GM18951 (cell line): ENCODE data around the gene ATP6V0D1.

Experiments
- POLR2A ChIP-seq: IDR thresholded peaks from 4 replicates; pipeline ENCODE4 v1.6.1; 2011; ENCODE audit warnings: mild to moderate bottlenecking; ENCODE audit not compliant: insufficient read length, insufficient read depth; ENCODE audit errors: extremely low read depth
- in situ Hi-C: fragments of 300-500 bp; cut with MboI; formaldehyde crosslinking; loops from one replicate; pipeline ENCODE4 v1.12.0; 2022; ENCODE audit warnings: low sequenced_read_pairs, mixed read lengths, inconsistent platforms; ENCODE audit not compliant: unreplicated experiment

ATP6V0D1 gene

DNA sequence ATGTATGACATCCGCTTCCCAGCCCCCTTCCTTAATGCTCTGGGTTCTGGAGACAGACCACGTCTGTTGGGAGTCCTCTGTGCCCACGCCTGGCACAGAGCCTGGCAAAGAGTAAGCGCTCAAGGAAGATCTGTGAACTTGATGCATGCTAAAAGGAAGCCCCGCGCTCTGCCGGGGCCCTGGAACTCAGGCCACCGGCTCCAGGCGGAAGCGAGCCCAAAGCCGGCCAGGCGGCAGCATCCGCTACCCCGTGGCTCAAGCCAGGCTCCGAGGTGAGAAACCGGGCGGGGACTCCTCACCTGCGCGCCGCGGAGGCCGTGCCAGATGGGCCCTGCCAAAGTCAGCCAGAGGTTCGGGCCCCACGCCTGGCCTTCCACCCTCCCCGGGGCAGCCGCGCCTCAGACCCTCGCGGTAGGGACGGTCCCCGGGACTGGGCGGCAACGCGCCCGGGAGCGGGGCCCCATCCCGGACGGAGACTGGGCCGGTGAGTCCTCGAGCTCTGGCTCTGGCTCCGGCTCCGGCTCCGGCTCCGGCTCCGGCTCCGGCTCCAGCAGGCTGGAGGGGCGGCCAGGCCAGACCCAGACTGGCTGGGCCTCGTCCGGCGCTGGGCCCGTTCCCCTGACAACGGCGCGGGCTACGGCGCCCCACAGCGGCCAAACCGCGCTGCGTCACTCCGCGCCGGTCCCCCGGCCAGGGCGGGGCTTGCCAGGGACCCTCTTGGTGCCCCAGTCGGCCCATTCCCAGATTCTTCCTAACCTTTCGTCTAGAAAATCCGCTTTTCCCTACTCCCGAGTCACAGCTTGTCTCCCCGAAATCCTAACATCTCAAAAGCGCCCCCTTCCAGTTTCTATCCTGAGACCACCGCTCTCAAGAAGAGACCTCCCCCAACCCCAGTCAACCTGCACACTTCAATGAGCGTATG, 64.8 kb downstream of the ATP6V0D1 start, which contains the start of gene ZDHHC1:
Gene ZDHHC1, minus strand, starts transcription at position 606 of the 922 bp plus-strand sequence. CDS start 8,702 bp downstream, outside the sequence.
- no peak for TF ChIP-seq POLR2A
- in situ Hi-C loops = loop anchor here (25.0 kb wide), 1 partner anchor 454 kb away; the partner anchor contains the start of gene CES3

DNA sequence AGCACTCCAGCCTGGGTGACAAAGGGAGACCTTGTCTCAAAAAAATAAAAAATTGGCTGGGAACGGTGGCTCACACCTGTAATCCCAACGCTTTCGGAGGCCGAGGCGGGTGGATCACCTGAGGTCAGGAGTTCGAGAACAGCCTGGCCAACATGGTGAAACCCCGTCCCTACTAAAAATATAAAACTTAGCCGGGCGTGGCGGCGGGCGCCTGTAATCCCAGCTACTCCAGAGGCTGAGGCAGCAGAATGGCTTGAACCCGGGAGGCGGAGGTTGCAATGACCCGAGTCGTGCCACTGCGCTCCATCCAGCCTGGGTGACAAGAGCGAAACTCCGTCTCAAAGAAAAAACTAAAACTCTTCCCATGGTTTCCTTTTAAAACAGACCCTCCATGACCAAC, 65.5 kb downstream of the ATP6V0D1 start:
- in situ Hi-C loops = loop anchor here (25.0 kb wide), 1 partner anchor 453 kb away; the partner anchor contains the start of gene CES3

DNA sequence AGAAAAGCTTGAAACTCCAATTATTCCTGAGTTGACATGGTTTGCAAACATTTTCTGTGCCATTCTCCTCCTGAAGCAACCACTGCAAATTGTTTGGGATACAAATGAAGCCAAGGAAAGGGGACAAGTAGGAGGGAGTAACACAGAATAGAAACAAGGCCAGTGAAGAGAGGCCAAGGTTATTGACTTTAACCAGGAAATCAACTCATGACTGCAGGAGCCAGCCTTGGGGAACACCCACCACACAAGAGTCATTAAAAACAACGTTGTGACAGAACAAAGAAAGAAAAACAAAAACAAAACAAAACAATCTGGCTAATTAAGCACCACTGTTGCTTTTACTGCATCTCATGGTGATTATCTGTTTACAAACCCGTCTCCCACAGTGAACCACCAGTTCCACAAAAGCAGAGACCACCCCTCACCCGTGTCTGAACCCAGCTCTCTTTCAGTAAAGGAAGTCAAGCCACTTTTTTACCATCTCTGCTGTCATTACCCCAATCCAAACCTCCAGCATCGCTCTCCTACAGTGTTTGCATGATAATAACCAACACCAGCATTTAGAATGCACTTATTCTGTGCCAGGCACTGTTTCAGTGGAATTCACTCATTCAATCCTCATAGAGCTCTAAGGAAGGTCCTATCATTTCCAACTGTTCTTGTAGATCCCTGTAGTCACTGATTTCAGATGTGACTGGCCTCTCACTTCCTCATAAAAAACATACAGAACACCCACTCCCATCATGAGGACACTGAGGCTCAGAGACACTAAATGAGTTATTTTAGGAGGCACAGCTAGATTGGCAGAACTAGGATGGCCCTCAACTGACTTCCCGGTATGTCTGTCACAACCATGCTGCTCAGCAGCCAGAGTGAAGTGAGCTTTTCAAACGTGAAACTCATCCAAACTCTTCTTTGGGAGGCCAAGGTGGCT, 66.7 kb downstream of the ATP6V0D1 start:
- no peak for TF ChIP-seq POLR2A
- in situ Hi-C loops = loop anchor here (25.0 kb wide), 1 partner anchor 452 kb away; the partner anchor contains the start of gene CES3

DNA sequence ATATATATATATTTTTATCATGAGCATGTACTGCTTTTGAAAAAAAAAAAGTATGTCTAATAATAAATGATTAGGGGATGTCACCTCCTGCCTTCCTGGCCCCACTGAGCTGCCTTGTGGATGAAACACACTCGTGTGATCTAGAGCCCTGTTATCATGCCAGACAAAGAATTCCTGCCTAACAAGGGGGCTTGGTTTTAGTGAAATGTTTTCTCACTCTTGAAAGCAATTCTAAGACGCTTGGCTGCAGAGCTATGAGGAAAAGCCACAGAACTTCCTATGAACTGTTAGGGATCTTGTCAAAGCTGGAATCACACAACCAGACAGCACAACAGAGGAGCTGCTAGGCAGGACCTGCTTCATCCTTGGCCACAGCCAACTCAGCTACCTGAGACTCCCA, 68.7 kb downstream of the ATP6V0D1 start:
- in situ Hi-C loops = loop anchor here (25.0 kb wide), 1 partner anchor 450 kb away; the partner anchor contains the start of gene CES3
- no peak for TF ChIP-seq POLR2A

DNA sequence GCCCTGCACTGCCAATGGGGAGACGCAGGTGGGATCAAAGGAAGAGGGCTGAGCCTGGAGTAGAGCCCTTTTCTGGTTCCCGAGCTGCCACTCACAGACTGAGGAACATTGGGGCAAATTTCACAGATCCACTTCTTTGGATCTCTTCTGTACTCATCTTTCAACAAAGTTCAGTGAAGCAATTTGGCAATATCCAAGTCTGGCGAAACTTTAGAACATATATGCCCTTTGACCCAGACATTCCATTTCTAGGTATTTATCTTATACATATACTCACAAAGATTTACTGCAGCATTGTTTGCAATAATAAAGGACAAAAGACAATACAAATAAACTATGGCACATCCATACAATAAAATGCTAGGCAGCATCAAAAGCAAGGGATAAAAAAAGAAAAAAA, 69.6 kb downstream of the ATP6V0D1 start:
- in situ Hi-C loops = loop anchor here (25.0 kb wide), 1 partner anchor 449 kb away; the partner anchor contains the start of gene CES3
- no peak for TF ChIP-seq POLR2A

DNA sequence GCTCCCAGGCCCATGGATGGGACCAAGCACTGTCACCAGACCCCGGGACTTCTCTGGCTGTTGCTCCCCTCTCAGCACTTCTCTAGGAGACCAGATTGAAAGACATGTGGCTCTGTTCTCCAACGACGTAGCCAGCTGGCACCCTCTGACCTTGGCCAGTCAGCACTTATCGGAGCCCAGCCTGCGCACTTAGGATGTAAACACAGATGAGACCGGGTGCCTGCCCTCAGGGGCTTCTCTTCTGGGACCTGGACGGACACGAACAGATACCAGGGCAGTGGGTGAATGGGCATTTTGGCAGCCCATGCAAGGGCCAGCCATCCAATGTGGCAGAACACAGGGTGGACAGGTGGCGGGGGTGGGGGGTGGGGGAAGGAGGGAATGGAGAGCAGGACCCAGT, 71.3 kb downstream of the ATP6V0D1 start:
- in situ Hi-C loops = loop anchor here (25.0 kb wide), 1 partner anchor 447 kb away; the partner anchor contains the start of gene CES3
- no peak for TF ChIP-seq POLR2A

DNA sequence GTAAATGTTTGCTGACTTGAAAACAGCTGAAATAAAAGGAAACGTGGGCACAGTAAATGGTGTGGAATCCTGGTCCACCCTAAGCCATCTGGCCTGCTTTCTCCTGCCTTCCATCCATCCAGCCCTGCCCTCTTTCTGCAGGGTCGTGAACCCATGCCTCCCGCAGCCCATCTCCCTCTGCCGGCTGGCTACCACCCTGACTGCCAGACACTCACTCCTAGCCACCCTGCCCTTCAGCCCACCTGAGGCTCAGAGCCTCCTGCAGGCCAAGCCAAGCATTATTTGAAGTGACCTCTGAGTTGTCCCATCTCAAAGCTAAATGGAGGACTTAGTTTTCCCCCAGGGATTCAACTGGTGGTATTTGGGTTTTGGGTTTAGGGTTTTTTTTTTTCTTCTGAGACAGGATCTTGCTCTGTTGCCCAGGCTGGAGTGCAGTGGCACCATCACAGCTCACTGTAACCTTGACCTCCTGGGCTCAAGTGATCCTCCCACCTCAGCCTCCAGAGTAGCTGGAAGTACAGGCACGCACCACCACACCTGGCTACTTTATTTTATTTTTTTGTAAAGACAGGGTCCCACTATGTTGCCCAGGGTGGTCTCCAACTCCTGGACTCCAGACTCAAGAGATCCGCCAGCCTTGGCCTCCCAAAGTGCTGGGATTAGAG, 73.0 kb downstream of the ATP6V0D1 start:
- no peak for TF ChIP-seq POLR2A
- in situ Hi-C loops = loop anchor here (25.0 kb wide), 1 partner anchor 446 kb away; the partner anchor contains the start of gene CES3

DNA sequence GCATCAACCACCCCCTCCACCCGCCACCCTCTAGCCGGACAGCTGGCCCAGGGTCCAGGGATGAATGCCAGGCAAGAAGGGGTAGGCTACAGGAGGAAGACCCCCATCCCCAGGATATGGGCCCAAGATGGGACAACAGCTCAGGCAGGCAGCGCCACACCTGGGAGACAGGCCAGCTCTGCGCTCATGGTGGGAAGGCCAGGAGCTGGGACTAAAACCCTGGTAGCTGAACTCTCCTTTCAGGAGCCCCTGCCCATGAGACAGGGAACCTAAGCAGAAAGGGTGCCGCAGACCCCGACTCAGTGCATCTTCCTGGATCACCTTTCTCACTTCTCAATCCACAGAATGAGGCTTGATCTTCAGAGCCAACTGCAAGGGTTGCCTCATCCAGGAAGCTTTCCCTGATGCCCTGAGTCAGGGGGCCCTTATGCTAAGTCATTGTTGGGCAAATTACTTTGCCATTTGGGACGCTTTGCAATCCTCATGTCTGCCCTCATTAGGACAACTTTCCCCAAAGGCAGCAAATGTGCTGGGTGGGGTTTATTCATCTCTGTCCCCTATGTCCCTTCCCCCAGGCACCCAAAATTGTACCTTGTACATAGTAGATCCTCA, 73.7 kb downstream of the ATP6V0D1 start:
- TF ChIP-seq POLR2A = no peak
- in situ Hi-C loops = loop anchor here (25.0 kb wide), 1 partner anchor 445 kb away; the partner anchor contains the start of gene CES3

DNA sequence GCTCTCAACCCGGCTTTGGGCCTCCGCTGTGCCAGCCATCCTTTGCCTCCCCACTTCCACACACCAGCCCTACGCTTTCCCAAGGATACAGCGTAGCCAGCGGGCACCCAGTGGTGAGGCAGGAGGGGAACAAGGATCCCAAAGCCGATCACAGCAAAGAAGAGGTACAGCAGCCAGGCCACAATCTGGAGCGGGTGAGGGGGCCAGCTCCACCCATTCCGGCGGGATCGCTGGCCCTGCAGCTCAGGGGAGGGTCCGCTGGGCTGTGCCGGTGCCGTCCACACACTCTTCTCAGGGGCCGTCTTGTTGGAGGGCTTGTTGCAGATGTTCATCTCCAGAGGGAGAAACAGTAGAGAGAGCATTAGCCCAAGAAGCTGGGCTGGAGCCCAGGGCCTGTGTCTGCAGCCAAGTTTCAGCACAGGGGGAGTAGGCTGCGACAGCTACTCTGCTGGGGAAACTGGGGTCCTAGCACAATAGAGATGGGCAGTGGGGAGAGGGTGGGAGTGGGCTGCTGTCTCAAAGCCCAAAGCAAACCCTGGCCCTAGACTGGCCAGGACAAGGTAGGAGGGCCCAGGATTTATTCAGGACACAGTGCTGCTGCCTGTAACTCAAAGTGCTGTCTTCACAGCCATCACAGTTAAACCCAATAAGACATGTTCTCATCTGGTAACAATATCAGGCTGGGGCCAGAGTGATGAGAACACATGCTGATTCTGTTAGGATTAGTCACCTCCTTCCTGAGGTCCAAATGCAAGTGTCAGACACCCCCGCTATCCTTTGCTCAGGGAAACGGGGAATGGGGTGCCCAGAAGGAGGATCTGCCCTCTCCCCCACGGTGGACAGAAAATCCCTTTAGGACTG, 74.6 kb downstream of the ATP6V0D1 start:
- no peak for TF ChIP-seq POLR2A

DNA sequence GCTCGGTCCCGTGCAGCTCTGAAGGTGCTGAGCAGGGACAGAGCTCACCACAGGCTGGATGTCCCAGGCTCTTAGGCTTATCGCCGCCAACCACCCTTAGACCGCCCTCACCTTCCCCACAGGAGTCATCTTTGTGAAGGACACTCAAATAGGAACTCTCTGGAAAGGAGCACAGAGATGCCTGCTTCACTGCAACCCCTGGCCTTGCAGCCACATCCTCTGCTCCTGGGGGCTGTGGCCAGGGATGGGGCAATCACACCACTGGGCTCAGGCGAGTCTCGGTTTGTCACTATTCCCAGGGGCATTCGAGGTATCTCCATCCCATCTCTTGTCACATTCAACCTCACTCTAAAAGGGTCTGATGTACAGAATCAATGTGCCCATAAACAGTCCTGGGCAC, 75.6 kb downstream of the ATP6V0D1 start:
- in situ Hi-C loops = loop anchor here (25.0 kb wide), 1 partner anchor 443 kb away; the partner anchor contains the start of gene CES3
- TF ChIP-seq POLR2A = no peak

More for the DNA sequence above, 74.6 kb downstream of the ATP6V0D1 start:
- in situ Hi-C loops = loop anchor here (25.0 kb wide), 1 partner anchor 444 kb away; the partner anchor contains the start of gene CES3

DNA sequence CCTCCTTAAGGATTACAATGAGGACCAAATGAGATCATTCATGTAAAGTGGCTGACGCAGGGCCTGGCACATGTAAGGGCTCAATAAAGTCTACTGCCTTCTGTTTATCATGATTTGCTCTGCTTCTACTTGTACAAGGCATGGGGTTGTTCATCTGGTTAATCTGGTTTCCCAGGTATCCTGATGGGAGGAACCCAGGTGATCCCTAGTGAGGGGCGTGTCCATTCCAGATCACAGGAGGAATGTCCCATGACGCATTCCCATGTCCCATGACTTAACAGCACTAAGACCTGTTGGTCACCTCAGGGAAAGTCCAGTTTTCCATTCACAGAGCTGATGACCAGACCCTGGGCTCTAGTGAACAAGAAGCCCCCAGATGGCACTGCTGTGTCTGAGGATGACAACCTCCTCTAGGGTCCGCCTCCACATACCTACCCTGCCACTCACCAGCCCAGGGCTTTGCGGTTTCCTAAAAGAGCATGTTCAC, 76.2 kb downstream of the ATP6V0D1 start:
- in situ Hi-C loops = loop anchor here (25.0 kb wide), 1 partner anchor 442 kb away; the partner anchor contains the start of gene CES3
- no peak for TF ChIP-seq POLR2A
